GM19467 (cell line): ENCODE results near the gene C1orf21.

Source experiments
- ATAC-seq: cut with Tn5 transposase; IDR thresholded peaks from one replicate; pipeline ENCODE4 v1.9.1; 2021; ENCODE audit warnings: mild to moderate bottlenecking, moderate library complexity; ENCODE audit not compliant: unreplicated experiment

C1orf21 gene

DNA sequence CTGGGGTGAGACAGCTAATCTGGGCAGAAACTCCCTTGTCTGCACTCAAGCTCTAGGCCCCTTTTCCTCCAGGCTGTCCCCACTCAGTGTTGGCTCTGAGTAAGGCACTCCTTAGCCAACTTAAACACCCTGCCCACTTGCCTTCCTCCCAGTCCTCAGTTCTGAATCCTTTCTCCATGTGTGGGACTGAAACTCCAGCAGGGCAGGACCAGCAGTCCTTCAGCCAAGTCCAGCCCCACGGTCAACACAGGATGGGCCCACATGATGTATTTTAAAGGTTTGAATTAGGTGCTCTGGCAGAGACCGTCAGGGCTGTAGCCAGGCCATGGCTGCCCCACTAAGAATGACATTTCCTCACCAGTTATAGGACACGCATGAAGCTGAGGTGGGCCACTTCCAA is 260.0 kb downstream of the C1orf21 start:
- no peak for ATAC-seq

DNA sequence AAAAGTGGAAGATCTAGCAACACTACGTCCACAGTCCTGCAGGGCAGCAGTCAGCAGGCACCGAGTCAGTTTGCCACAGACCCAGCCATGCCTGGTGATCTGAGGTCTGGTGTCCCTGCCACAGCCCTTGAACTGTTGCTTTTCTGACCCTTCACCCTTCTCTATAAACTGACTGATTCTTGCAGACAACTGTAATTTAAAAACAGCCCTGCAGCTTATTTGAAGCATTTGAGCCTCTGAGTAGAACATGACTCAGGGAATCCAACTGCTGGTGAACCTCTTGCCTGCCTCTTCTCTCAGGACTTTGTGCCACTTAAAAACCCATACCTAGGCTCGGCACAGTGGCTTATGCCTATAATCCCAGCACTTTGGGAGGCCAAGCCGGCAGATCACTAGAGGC is 260.6 kb downstream of the C1orf21 start:
- no peak for ATAC-seq

DNA sequence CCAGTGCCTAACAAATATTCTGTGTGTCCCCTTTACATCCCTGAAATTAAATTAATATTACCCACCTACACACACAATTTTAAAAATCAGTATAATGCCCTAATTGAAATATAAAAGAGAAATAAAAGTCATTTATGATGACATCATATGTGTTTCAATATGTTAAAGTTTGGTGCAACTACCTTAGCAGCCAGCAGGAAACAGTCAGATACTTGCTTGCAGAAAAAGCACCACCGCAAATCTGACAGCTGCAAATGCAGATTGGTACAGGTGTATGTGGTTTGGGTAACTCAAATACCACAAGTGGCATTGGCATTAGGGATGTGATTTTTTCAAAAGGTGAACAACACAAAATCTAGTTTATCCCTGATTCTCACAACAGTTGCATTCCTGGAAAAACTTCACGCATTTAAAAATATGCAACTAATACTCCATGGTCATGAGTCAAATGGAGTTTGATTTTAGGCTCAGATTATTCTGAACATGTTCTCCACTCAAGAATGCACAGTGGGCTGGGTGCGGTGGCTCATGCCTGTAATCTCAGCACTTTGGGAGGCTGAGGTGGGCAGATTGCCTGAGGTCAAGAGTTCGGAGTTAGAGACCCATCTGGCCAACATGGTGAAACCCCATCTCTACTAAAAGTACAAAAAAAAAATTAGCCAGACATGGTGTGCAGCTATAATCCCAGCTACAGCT is 261.5 kb downstream of the C1orf21 start:
- no peak for ATAC-seq

DNA sequence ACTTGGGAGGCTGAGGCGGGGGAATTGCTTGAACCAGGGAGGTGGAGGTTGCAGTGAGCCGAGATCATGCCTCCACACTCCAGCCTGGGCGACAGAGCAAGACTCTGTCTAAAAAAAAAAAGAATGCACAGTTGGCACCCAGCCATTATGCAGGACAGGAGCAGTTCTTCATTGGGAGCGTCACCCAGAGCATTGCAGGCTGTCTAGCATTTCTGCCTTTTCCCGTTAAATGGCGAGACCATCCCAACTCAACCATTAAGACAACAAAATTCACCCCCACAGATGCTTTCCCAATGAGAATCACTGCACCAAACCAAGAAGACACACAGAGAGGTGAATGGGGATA is 262.0 kb downstream of the C1orf21 start:
- no peak for ATAC-seq

DNA sequence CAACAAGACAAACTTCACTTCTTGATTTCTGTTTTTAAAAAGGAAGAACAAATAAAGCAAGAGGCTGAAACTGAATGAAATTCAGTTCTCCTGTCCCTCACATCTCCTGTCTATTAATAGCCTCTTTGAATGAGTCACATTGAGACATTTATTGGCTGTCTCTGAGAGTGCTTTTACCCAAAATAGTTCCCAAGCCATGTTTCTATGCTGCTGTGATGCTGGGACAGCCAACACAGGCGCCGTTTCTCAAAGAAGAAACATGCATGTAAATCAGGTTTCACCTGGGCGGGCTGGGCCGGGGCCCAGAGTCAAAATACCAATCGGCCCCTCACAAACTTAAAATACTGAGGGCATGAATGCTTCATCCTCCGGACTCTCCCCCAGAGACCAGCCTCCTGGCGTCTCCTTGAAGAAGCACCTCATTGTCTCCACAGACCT is 262.6 kb downstream of the C1orf21 start:
- ATAC-seq, result no peak

DNA sequence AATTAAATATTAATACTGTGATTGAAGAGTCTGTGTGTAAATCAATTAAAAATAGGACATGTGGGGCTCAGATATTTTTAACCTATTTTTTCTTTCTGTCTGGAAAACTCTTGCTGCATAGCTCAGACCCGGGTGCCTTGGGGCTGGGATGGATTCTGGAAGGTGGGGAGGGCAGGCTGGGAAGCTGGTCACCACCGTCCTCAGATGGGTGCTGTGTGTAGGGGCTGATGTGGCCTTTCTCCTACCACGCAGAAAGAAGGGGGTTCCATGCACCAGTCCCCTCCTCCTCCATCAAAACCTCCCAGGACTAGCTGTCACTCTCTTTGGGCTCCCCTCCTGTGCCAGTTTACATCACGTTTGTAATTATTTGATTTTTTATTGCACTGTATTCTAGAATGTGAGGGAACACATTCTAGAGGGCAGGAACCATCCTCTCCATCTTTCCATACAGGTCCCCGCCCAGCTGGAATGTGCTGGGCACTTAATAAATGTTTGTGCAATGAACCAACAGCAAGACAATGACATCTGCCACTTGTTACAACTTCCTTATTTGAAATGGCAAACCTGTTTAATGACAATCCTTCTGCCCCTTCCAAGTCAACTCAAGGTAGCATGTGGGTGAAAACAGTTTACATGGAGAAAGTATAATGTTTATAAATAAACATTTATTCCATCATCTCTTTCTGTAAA is 263.5 kb downstream of the C1orf21 start:
- no peak for ATAC-seq

DNA sequence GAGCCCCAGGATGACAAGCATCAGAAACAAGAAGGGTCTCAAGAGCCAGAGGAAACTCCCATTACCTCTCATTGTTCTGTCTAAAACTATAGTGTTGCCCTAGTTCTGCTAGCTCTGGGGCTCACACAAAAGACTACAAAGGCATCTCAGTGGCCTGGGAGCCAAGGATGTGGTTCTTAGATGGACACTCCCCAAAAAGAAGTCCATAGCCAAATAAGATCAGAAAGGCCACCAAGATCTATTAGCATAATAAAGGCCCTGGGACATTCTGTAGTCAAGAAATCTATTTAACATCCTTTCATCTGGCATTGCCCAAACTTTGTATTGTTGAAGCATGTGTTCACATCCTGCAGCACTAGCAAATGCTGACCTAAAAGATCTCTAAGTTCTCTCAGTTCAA is 268.4 kb downstream of the C1orf21 start:
- no peak for ATAC-seq

DNA sequence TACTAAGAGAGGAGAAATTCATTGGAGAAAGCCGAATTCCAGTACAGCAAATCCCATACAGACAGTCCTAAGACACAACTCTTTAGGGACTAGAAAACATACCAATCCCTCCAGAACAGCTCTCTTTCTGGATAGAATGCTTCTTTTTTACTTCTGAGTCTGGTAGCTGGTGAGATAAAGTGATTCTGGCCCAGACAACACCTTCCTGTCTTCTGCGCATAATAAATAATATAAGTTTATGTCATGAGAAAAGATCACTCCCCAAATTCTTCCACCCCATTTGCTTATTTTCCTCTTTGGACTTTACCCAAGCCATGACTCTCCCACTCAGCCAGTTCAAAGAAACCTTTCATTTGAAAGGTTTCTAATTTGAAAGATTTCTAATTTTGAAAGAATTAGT is 269.4 kb downstream of the C1orf21 start:
- no peak for ATAC-seq

DNA sequence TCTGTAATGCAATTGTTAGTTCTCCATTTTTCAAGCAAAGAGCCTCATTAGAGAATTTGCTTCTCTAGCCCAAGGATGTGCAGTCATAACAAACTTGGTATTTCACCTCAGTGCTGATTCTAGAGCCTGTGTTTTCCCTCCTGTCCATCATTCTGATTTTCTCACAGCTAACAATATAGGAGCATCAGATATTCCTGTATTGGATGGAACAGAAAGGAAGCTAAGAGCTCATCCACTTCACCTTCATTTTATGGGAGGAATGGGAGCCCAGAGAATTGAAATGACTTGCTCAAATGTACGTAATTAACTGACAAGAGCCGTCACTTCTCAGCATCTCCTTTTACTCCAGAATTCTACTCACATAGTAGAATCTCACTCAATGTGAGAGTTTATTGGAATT is 271.2 kb downstream of the C1orf21 start:
- no peak for ATAC-seq

DNA sequence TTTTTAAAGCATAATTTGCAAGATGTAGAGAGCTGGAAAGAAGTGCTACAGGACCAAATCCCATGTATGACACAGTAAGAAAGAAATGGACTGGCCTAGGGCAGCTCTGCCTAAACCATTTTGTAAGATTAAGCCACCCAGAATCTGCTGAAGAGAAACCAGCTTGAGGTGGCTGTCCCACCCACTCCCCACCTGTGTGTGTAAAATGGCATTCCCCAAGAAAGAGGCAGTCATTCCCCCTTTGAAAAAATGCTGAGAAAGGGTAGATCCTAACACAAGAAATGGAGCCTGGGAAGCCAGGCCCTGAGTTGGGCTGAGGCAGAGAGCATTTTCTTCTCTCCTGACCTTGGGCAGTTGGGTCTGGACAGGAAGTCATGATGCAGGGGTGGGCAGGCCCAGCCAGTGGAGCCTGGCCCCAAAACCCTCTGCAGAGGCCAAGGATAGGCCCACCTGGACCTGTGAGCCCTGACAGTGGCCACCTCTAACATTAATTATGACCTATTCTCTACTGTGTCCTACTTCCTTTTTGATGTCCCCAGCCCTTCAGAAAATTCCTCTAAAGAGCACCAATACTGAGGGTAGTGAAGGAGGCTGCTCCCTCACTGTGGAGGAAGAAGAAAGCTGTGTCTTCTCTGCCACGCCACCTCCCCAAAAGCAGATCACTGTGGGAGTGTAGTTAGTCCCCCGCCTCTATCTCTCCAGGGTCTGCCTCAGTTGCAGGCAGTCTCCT is 273.8 kb downstream of the C1orf21 start:
- no peak for ATAC-seq

DNA sequence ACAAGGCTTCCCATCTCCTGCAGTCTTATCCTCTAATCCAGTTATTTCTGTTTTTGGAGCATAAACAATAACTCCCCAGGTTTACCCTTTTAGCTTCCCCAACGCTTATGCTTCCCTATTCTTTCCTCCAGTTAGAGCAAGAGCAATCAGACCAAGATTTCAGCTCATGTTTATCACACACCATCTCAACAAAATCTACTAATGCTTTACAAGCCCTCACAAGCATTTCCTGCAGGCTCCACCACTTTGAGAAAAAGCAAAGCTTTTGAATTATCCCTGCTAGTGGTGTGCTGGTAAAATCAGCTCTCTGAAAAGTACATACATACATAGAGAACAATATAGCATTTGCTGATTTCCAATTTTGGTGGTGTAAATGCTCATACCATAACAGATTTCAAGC is 275.0 kb downstream of the C1orf21 start:
- no peak for ATAC-seq

DNA sequence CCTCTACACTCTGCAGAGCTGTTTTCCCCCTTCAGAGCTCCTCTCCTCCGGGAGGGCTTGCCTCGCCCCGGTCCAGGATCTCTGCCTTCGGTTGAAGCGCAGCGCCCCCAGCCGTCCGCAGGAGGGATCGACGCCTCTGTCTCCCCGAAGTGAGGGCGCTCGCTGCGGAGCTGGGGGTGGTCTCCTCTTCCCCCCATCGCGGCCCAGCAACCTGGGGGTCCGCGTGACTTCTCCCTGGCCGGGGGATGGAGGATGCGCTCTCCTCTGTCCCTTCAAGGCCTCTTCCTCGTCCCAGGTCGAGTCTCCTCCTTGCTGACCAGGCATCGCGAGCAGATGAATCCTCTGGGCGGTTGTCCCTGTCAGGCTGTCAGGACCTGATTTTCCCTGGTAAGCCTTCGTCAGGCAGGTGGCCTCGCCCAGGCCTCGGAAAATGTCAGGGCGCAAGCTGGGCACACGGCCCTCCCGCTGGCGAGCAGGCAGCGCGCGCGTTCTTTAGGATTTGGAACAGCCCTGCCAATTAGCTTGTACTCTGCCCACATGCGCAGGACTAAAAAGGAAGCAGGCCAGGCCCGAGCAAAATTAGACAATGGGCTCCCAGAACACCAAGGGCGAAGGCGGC is 277.3 kb downstream of the C1orf21 start:
- ATAC-seq, result no peak

DNA sequence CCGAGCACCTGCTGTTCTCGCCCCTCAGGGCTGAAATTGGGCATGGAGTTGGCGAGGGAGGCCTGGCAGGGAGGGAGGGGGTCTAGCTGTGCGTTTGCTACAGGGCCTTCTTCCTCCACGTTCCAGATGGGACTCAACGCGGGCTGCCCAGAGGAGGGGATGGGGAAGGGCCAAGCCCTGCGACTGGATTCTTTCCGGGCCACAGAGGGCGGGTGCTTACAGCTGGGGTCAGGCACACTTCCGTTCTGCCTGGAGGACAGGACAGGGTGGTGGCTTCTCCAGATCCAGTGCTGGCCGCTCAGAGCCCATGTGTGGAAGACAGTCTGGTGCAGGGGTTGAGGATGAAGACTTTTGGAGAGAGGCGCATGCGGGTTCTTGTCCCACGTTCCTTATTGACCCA is 277.8 kb downstream of the C1orf21 start:
- ATAC-seq, result no peak

DNA sequence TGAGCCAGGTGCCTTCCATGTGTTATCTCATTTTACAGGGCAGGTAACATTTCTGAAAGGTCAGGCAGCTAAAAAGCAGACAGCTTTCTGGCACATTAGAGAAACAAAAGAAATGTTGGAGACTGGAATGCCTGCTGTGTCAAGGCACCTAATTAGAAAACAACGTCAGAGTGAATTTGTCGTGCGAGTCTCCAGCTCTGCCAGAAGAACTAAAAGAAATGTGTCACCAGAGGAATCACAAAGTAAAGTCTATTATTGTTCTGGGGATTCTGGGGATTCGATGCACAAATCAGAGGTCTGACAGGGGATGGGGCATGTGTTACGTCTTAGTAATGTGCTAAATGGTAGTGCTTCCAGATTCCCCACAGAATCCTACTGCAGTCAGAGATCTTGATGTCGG is 278.5 kb downstream of the C1orf21 start:
- no peak for ATAC-seq

DNA sequence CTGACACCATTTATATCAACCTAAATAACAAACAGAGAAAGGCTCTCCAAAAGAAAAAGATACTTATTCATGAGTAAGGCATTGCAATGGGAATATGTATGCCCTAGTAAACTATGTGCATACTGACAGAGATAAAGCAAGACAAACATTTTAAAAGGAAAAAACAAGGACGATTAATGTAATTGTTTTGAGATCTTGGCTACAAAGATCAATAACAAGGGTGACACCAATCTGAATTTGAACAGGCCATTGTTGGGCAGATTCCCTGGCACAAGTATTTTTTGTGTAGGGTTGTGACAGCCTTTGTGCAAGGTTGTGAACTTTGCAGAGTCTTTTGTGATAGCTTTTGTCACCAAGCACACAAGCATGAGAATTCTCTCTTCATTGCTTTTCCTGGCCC is 282.6 kb downstream of the C1orf21 start:
- ATAC-seq, result no peak

DNA sequence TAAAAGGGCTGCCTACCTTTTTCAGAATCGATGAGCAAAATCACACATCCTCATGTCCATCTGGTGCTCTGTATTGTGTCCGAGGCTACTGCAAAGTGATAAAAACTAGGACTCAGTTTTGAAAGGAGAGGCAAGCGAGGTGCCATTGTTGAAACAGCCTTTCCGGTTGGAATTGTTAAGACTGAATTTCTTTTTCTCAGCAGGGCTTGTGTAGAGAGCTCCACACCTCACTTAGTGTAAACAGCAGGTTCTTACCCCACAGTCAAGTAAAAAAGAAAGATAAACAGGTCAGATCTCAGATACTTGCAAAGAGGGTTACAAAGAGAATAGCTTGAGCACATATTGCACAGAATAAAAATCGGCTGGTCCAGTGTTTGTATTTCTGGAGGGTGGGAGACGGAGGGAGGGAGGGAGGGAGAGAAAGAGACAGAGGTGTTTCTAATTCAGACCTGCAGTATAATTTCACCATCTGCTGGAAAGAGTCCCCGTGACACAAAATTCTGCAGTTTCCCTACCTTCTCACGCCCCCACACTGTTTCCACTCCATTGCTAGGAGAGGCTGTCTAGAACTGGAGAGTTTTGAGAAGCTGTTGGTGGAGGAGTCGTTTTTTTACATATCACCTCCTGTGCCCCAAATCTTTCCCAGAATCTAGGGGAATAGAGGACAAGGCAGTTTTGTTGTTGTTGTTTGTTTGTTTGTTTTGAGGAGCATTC is 285.3 kb downstream of the C1orf21 start:
- ATAC-seq, result no peak

DNA sequence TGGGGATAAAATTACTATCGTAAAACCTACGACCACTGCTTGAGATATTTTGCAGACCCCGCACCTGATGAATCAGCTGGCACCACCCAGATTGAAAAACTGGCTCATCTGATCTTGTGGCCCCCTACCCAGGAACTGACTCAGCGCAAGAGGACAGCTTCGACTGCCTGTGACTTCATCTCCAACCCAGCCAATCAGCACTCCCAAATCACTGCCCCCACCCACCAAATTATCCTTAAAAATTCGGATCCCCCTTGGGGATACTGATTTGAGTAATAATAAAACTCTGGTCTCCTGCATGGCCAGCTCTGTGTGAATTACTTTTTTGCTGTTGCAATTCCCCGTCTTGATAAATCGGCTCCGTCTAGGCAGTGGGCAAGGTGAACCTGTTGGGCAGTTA is 286.5 kb downstream of the C1orf21 start:
- ATAC-seq, result no peak

DNA sequence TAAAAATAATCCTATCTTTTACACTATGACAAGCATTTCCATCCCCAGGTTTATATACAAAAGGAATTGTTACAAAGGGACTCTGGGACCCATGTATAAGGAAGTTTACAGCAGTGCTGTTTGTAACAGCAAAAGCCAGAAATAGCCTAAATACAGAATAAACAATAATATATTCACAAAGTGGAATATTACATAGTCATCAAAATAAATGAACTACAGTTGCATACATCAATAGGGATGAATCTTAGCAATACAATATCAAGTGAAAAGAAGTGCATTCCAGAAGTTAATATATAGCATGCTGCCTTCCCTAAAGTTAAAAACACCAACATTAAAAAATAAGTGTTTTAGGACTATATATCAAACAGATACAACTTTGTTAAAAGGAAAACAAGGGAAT is 290.5 kb downstream of the C1orf21 start:
- ATAC-seq, result no peak
